Liver (tissue), 9 donors: Measurements from ENCODE around the gene CA11. TPM values are rescaled to one million over a fixed set of nuclear protein-coding genes. Genes with fewer than 3 reads are reported as not detected.

Experiments used
- DNase-seq: peaks from one replicate; pipeline ENCODE4 v3.0.0-alpha.2; 2017; ENCODE audit warnings: low spot score
- H3K27ac ChIP-seq, 2 donors: one replicate each; pipeline ENCODE4 v1.7.0; 2013; ENCODE audit warnings: inconsistent platforms in 2 of 2, low read length in 2 of 2, control low read depth in 1 of 2, low read depth in 1 of 2, mild to moderate bottlenecking in 1 of 2
- H3K27me3 ChIP-seq, 4 donors: one replicate each; pipeline versions ENCODE4 v1.6.1 to v1.7.0; 2013; ENCODE audit warnings: low read length in 3 of 4, inconsistent platforms in 1 of 4, mild to moderate bottlenecking in 1 of 4, moderate library complexity in 1 of 4; ENCODE audit not compliant: control insufficient read depth in 4 of 4, insufficient read depth in 4 of 4
- H3K36me3 ChIP-seq, 4 donors: one replicate each; pipeline versions ENCODE4 v1.6.1 to v1.7.0; 2013; ENCODE audit warnings: low read length in 3 of 4, mild to moderate bottlenecking in 3 of 4, low read depth in 1 of 4, moderate library complexity in 1 of 4; ENCODE audit not compliant: control insufficient read depth in 4 of 4, insufficient read depth in 3 of 4
- H3K4me1 ChIP-seq, 4 donors: one replicate each; pipeline versions ENCODE4 v1.6.1 to v1.7.0; 2013; ENCODE audit warnings: low read length in 3 of 4, mild to moderate bottlenecking in 3 of 4, moderate library complexity in 1 of 4; ENCODE audit not compliant: control insufficient read depth in 4 of 4, insufficient read depth in 4 of 4
- H3K4me3 ChIP-seq, 3 donors: one replicate each; pipeline versions ENCODE4 v1.6.1 to v1.7.0; 2013; ENCODE audit warnings: low read length in 3 of 3, control low read depth in 1 of 3, low read depth in 1 of 3, mild to moderate bottlenecking in 1 of 3
- H3K9ac ChIP-seq, 2 donors: one replicate each; pipeline ENCODE4 v1.7.0; 2013; ENCODE audit warnings: low read length in 2 of 2, mild to moderate bottlenecking in 2 of 2, moderate library complexity in 2 of 2, control low read depth in 1 of 2, low read depth in 1 of 2
- H3K9me3 ChIP-seq, 4 donors: one replicate each; pipeline versions ENCODE4 v1.6.1 to v1.7.0; 2013; ENCODE audit warnings: low read length in 3 of 4; ENCODE audit not compliant: control insufficient read depth in 4 of 4
- EGR1 ChIP-seq, 2 donors: IDR thresholded peaks; 2 replicates each; pipeline ENCODE4 v1.6.1; 2016 to 2018; ENCODE audit warnings: antibody characterized with exemption in 2 of 2, low read depth in 2 of 2
- FOXA1 ChIP-seq: IDR thresholded peaks from 2 replicates; pipeline ENCODE4 v1.6.1; 2016; ENCODE audit warnings: antibody characterized with exemption
- FOXA2 ChIP-seq: IDR thresholded peaks from 2 replicates; pipeline ENCODE4 v1.6.1; 2016; ENCODE audit warnings: antibody characterized with exemption
- GABPA ChIP-seq, 2 donors: IDR thresholded peaks in 1 of 2; conservative IDR thresholded peaks in 1 of 2; 2 replicates each; pipeline ENCODE4 v1.6.1; 2016; ENCODE audit warnings: antibody characterized with exemption in 2 of 2, mild to moderate bottlenecking in 1 of 2, moderate library complexity in 1 of 2
- HNF4A ChIP-seq, 2 donors: conservative IDR thresholded peaks; 2 replicates each; pipeline ENCODE4 v1.6.1; 2016; ENCODE audit warnings: antibody characterized with exemption in 2 of 2, mild to moderate bottlenecking in 2 of 2
- HNF4G ChIP-seq: IDR thresholded peaks from 2 replicates; pipeline ENCODE4 v1.6.1; 2016; ENCODE audit warnings: antibody characterized with exemption
- JUND ChIP-seq, 2 donors: IDR thresholded peaks; 2 replicates each; pipeline ENCODE4 v1.6.1; 2016; ENCODE audit warnings: antibody characterized with exemption in 2 of 2
- NR2F2 ChIP-seq: IDR thresholded peaks from 2 replicates; pipeline ENCODE4 v1.6.1; 2016; ENCODE audit warnings: antibody characterized with exemption
- RAD21 ChIP-seq, 2 donors: IDR thresholded peaks; 2 replicates each; pipeline ENCODE4 v1.6.1; 2016; ENCODE audit warnings: antibody characterized with exemption in 2 of 2, mild to moderate bottlenecking in 2 of 2
- RXRA ChIP-seq, 2 donors: IDR thresholded peaks; 2 replicates each; pipeline ENCODE4 v1.6.1; 2017 to 2018; ENCODE audit warnings: antibody characterized with exemption in 2 of 2, mild to moderate bottlenecking in 1 of 2
- SP1 ChIP-seq: IDR thresholded peaks from 2 replicates; pipeline ENCODE4 v1.6.1; 2018; ENCODE audit warnings: antibody characterized with exemption, mild to moderate bottlenecking
- TAF1 ChIP-seq: conservative IDR thresholded peaks from 2 replicates; pipeline ENCODE4 v1.6.1; 2016; ENCODE audit warnings: antibody characterized with exemption, mild to moderate bottlenecking
- YY1 ChIP-seq: IDR thresholded peaks from 2 replicates; pipeline ENCODE4 v1.6.1; 2016; ENCODE audit warnings: antibody characterized with exemption, mild to moderate bottlenecking
- WGBS: extraction: QIAGEN DNeasy Blood & Tissue Kit; methylation state at CpG from one replicate; pipeline ENCODE4 v1.1.7; 2013; 5-methylcytosine and 5-hydroxymethylcytosine counted together
- polyA plus RNA-seq, 2 donors: library from polyadenylated mRNA; stranded (reverse) in 1 of 2; unstranded in 1 of 2; fragments of 200-250 nt in 1 of 2; fragments of >200 nt in 1 of 2; fragmentation: Nextera tagmentation in 1 of 2; extraction: Ambion mirVana in 1 of 2; gene quantifications; one replicate each; pipeline versions ENCODE4 v1.2.1 to v1.2.3, GENCODE V29; 2013 to 2015
- total RNA-seq, 2 donors: library from RNA; depleted of rRNA; stranded (reverse); fragments of >200 nt; gene quantifications; one replicate each; pipeline ENCODE4 v1.2.3, GENCODE V29; 2014
- TF ChIP-seq, protein P1 (sequence below): IDR thresholded peaks from 2 replicates; pipeline ENCODE4 v1.6.1; 2016; ENCODE audit warnings: antibody characterized with exemption, mild to moderate bottlenecking
- TF ChIP-seq, protein P2 (sequence below): IDR thresholded peaks from 2 replicates; pipeline ENCODE4 v1.6.1; 2016; ENCODE audit warnings: antibody characterized with exemption
- TF ChIP-seq, protein P3 (sequence below): fragments of 150-350 bp; IDR thresholded peaks from 2 replicates; pipeline ENCODE4 v1.5.1; 2017; ENCODE audit warnings: improper control_type of control experiment, low read depth, low read length; ENCODE audit not compliant: missing input control
- TF ChIP-seq, protein P4 (sequence below): IDR thresholded peaks from 2 replicates; pipeline ENCODE4 v1.6.1; 2016; ENCODE audit warnings: antibody characterized with exemption
- TF ChIP-seq, protein P5 (sequence below): IDR thresholded peaks from 2 replicates; pipeline ENCODE4 v1.6.1; 2016; ENCODE audit warnings: antibody characterized with exemption
- donor health status: healthy.
- donor health status: healthy.
- donor health status: healthy.
- donor health status: healthy.
- donor health status: healthy.

The CA11 gene
- total and polyA plus RNA-seq, 4 donors = 0.09 to 1.1 (median 0.34) TPM

DNA sequence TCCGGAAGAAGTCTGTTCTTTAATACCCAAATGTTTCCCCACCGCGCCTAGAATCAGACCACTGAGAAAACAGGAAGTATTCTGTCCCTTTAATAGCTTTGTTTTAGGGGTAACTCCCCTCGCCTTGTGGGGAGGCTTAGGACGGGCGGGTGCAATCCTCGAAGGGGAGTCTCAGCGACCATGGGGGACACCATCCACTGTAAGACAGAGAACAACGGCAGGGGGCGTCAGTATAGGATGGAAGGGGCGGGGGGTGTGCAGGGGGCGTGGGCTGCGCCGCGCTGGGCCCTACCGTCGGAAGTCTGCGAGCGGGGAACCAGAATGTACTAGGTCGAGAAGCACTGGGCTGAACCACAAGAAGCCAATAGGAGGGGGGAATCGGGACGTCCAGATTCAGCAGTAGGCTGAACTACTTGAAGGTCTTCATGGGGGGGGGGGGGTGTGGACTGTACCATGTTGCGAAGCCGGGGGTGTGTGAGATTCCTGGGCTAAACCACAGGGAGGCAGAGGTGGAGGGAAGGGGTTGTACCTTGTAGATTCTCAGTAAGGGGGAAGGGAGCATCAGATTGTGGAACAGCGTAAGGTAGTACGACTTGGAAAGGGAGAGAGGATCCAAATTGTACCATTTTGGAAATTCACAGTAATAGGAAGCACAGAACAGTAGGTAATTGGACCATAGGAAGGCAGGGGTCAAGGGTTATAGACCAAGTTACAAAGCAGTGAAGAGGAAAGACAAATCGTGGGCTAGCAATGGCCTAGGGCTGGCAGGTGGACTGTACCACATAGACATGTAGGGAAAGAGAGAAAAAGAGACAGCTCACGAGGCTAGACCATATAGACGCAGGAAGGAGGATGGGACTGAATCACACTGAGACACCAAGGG is 7.8 kb downstream of the CA11 start (continued):
- TF ChIP-seq, protein P1, sequence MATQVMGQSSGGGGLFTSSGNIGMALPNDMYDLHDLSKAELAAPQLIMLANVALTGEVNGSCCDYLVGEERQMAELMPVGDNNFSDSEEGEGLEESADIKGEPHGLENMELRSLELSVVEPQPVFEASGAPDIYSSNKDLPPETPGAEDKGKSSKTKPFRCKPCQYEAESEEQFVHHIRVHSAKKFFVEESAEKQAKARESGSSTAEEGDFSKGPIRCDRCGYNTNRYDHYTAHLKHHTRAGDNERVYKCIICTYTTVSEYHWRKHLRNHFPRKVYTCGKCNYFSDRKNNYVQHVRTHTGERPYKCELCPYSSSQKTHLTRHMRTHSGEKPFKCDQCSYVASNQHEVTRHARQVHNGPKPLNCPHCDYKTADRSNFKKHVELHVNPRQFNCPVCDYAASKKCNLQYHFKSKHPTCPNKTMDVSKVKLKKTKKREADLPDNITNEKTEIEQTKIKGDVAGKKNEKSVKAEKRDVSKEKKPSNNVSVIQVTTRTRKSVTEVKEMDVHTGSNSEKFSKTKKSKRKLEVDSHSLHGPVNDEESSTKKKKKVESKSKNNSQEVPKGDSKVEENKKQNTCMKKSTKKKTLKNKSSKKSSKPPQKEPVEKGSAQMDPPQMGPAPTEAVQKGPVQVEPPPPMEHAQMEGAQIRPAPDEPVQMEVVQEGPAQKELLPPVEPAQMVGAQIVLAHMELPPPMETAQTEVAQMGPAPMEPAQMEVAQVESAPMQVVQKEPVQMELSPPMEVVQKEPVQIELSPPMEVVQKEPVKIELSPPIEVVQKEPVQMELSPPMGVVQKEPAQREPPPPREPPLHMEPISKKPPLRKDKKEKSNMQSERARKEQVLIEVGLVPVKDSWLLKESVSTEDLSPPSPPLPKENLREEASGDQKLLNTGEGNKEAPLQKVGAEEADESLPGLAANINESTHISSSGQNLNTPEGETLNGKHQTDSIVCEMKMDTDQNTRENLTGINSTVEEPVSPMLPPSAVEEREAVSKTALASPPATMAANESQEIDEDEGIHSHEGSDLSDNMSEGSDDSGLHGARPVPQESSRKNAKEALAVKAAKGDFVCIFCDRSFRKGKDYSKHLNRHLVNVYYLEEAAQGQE = no peak
- TF ChIP-seq YY1 = peak; percentile 25

DNA sequence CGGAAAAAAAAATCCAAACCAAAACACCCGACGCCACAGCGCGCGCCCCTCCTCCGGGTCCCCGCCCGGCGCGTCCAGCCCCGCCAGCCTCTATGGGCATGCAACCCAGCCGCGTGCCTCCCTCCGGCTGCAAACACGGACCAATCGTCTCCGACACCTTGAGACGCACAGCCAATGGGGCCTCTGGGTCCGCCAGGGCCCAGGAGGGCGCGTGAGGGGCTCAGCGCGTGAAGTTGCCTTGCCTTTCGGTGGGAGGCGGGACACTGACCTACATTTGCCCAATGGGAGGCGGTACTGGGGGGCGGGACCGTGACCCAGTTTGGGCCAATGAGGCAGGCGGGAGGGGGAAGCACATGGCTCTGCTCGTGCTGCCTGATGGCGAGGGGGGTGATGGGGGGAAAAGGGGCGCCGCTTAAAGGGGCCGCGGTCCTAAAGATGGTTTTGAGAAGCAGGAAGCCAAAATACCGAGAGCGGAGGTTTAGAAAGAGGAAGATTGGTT is 8.5 kb downstream of the CA11 start:
- no peaks in the 10 kb centered on the region for H3K9me3 ChIP-seq
- WGBS = under 1% methylated on average over 38 of the region's 38 CpGs
- peak; percentile 92 for DNase-seq
- peak overlapping the region; percentile 56 to 86 (median 59) for H3K4me3 ChIP-seq
- TF ChIP-seq FOXA1 (no peak), RAD21 (IDR thresholded peaks at IDR 0.05) (no peak), NR2F2 (peak; percentile 50), SP1 (peak; percentile 87), TAF1 (no peak), JUND (IDR thresholded peaks at IDR 0.05) (peak in 1 of 2 donors; percentile 22), YY1 (peak; percentile 30), FOXA2 (no peak), EGR1 (IDR thresholded peaks at IDR 0.05; ENCODE audit: low read depth in 2 of 2) (no peak), HNF4G (no peak), HNF4A (conservative IDR thresholded peaks at IDR 0.05) (no peak), RXRA (IDR thresholded peaks at IDR 0.05) (peak; percentile 32 to 48), GABPA (IDR thresholded peaks at IDR 0.05 in 1 of 2, conservative IDR thresholded peaks at IDR 0.05 in 1 of 2) (peak in 1 of 2 donors; percentile 14)
- TF ChIP-seq, protein P2, sequence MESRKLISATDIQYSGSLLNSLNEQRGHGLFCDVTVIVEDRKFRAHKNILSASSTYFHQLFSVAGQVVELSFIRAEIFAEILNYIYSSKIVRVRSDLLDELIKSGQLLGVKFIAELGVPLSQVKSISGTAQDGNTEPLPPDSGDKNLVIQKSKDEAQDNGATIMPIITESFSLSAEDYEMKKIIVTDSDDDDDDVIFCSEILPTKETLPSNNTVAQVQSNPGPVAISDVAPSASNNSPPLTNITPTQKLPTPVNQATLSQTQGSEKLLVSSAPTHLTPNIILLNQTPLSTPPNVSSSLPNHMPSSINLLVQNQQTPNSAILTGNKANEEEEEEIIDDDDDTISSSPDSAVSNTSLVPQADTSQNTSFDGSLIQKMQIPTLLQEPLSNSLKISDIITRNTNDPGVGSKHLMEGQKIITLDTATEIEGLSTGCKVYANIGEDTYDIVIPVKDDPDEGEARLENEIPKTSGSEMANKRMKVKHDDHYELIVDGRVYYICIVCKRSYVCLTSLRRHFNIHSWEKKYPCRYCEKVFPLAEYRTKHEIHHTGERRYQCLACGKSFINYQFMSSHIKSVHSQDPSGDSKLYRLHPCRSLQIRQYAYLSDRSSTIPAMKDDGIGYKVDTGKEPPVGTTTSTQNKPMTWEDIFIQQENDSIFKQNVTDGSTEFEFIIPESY = no peak
- TF ChIP-seq, protein P3, sequence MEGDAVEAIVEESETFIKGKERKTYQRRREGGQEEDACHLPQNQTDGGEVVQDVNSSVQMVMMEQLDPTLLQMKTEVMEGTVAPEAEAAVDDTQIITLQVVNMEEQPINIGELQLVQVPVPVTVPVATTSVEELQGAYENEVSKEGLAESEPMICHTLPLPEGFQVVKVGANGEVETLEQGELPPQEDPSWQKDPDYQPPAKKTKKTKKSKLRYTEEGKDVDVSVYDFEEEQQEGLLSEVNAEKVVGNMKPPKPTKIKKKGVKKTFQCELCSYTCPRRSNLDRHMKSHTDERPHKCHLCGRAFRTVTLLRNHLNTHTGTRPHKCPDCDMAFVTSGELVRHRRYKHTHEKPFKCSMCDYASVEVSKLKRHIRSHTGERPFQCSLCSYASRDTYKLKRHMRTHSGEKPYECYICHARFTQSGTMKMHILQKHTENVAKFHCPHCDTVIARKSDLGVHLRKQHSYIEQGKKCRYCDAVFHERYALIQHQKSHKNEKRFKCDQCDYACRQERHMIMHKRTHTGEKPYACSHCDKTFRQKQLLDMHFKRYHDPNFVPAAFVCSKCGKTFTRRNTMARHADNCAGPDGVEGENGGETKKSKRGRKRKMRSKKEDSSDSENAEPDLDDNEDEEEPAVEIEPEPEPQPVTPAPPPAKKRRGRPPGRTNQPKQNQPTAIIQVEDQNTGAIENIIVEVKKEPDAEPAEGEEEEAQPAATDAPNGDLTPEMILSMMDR = no peak
- TF ChIP-seq, protein P4, sequence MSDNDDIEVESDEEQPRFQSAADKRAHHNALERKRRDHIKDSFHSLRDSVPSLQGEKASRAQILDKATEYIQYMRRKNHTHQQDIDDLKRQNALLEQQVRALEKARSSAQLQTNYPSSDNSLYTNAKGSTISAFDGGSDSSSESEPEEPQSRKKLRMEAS = peak; percentile 95
- TF ChIP-seq, protein P1 = no peak
- TF ChIP-seq, protein P5, sequence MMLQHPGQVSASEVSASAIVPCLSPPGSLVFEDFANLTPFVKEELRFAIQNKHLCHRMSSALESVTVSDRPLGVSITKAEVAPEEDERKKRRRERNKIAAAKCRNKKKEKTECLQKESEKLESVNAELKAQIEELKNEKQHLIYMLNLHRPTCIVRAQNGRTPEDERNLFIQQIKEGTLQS = no peak
- H3K4me1 ChIP-seq = peaks cover 12 to 54% (median 40%) of the 10 kb centered on the region in 4 donors
- peak overlapping the region; percentile 98 to 99 for H3K27ac ChIP-seq
- no peaks in the 10 kb centered on the region for H3K27me3 ChIP-seq
- peak overlapping the region; percentile 72 to 94 for H3K9ac ChIP-seq
- no peaks in the 10 kb centered on the region for H3K36me3 ChIP-seq
